Brain microvascular endothelial cell (primary cell): ENCODE data around the gene LCORL.

Experiments
- DNase-seq: peaks from one replicate; pipeline ENCODE4 v3.0.0-alpha.2; 2020
- H3K27ac ChIP-seq: fragments of 250-450 bp; sonication (Bioruptor Pico); 2 replicates; pipeline ENCODE4 v1.5.1; 2020; ENCODE audit warnings: mild to moderate bottlenecking, moderate library complexity
- H3K27me3 ChIP-seq: fragments of 250-450 bp; sonication (Bioruptor Pico); replicated peaks from 2 replicates; pipeline ENCODE4 v1.5.1; 2020; ENCODE audit warnings: mild to moderate bottlenecking
- H3K36me3 ChIP-seq: fragments of 250-450 bp; sonication (Bioruptor Pico); replicated peaks from 2 replicates; pipeline ENCODE4 v1.5.1; 2020; ENCODE audit warnings: mild to moderate bottlenecking
- H3K4me3 ChIP-seq: 2 replicates; pipeline ENCODE4 v1.5.1; 2011; ENCODE audit warnings: low read depth, mild to moderate bottlenecking, control low read depth, low read length, moderate library complexity
- CTCF ChIP-seq: IDR thresholded peaks from 2 replicates; pipeline ENCODE4 v1.5.1; 2011; ENCODE audit warnings: low read depth, mild to moderate bottlenecking, moderate library complexity, low read length, control low read depth, inconsistent platforms; ENCODE audit errors: missing control alignments
- in situ Hi-C: cut with HindIII; loops from 2 replicates; pipeline ENCODE4 v1.10.0; 2017; ENCODE audit warnings: low sequenced_read_pairs, low pct_ligation_motif_present

LCORL gene

DNA sequence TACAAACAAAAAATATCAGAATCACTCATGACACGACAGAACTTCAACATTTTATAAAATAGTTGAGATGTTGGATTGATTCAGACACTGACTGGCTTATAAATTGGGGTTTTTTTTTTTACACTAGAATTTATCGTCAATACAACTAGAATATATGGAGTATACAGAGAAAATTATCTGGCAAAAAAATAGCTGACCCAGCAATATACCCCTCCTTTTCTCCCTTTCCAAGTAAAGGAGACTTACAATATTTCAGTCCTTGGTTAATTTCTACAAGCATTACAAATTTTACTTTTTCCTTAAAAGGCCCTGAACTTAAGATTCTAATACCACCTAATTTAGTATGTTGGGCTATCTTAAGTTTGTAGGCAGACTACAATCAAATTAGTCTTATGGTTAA lies 76.3 kb downstream of the LCORL start:
- in situ Hi-C loops, result no loop called here
- Histone ChIP-seq H3K27me3 (no peaks in the 10 kb centered on the region), H3K4me3 (no peak overlapping the region), H3K36me3 (no peaks in the 10 kb centered on the region), H3K27ac (no peak overlapping the region)
- TF ChIP-seq CTCF, result no peak
- DNase-seq, result no peak

GRCh38 chr4:17941731-17942130 lies 79.8 kb downstream of the LCORL start:
- Histone ChIP-seq H3K4me3 (no peak overlapping the region), H3K27me3 (no peaks in the 10 kb centered on the region), H3K36me3 (no peaks in the 10 kb centered on the region), H3K27ac (no peak overlapping the region)
- DNase-seq, result no peak
- no peak for TF ChIP-seq CTCF
- in situ Hi-C loops, result no loop called here

GRCh38 chr4:17939054-17939453 lies 82.5 kb downstream of the LCORL start:
- H3K36me3 ChIP-seq, result no peaks in the 10 kb centered on the region
- TF ChIP-seq CTCF, result no peak
- H3K27me3 ChIP-seq, result no peaks in the 10 kb centered on the region
- in situ Hi-C loops, result no loop called here
- H3K27ac ChIP-seq, result no peak overlapping the region
- no peak overlapping the region for H3K4me3 ChIP-seq
- DNase-seq, result no peak

DNA sequence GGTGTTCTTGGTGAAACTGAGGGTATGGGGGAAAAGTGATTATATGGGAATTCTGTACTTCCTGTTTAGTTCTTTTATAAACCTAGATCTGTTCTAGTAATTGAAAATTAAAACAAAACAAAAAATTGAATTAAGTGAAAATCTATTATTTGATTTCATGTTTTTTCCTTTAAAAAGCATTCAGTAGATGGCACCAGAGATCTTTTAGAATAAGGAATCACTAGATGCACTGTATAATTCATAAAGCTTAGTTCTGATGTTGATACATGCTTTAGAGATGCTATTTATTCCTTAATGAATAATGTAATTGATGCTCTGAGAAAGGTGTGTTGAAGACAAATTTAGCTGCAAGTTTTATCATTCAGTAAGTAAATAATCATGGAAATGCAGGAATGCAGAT lies 87.3 kb downstream of the LCORL start:
- Histone ChIP-seq H3K4me3 (no peak overlapping the region), H3K36me3 (no peaks in the 10 kb centered on the region), H3K27me3 (no peaks in the 10 kb centered on the region), H3K27ac (no peak overlapping the region)
- in situ Hi-C loops, result no loop called here
- TF ChIP-seq CTCF, result no peak
- no peak for DNase-seq

- Histone ChIP-seq H3K4me3 (no peak overlapping the region), H3K27me3 (no peaks in the 10 kb centered on the region), H3K36me3 (no peaks in the 10 kb centered on the region), H3K27ac (no peak overlapping the region)
- TF ChIP-seq CTCF, result no peak
- no peak for DNase-seq
- in situ Hi-C loops, result no loop called here
Measured at GRCh38 chr4:17933126-17933525, 88.4 kb downstream of the LCORL start.

DNA sequence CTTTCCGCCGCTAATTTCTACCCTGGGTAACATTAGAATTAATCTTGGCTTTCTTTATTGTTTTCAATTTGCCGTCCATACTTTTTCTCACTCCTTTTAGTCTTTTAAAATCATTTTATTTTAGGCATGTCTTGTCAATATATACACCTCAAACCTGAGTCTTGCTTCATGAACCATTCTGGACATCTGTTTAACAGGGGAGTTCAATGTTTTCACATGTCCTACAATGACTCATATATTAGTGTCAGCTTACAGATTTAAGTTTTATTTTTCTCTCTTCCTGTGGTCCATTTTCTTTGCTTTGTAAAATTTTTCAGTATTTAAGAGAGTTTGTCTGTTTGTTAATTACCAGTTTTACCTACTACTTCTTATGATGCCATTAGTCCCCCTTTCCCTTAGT lies 89.5 kb downstream of the LCORL start:
- Histone ChIP-seq H3K27me3 (no peaks in the 10 kb centered on the region), H3K27ac (no peak overlapping the region), H3K36me3 (no peaks in the 10 kb centered on the region), H3K4me3 (no peak overlapping the region)
- no peak for TF ChIP-seq CTCF
- in situ Hi-C loops, result no loop called here
- no peak for DNase-seq
